PC-3 (cell line): ENCODE measurements around the gene CFLAR. TPM values are rescaled to one million over a fixed set of nuclear protein-coding genes. Genes with fewer than 3 reads are reported as not detected.

Experiments used
- ATAC-seq: fragments of 200-7000 bp; cut with Tn5 transposase; 2 replicates; pipeline ENCODE4 v1.9.1; 2020; ENCODE audit warnings: mild to moderate bottlenecking, moderate library complexity
- BruUV-seq: library from RNA; stranded (reverse); fragments of 400-500 nt; replicated peaks from 2 replicates; lab custom pipeline; 2021; lab: Mats Ljungman, UMichigan
- CTCF ChIA-PET: fragments of 300-600 bp; sonication (Branson Sonifier 250); formaldehyde crosslinking; loops from one replicate; lab custom pipeline; 2022; ENCODE audit warnings: antibody characterized with exemption; lab: Charles Lee
- POLR2A ChIA-PET: fragments of 300-600 bp; sonication (Branson Sonifier 250); formaldehyde crosslinking; loops from one replicate; lab custom pipeline; 2022; ENCODE audit warnings: antibody characterized with exemption; ENCODE audit not compliant: unreplicated experiment; lab: Charles Lee
- DNase-seq: peaks from one replicate; pipeline ENCODE4 v3.0.0-alpha.2; 2015
- H2AFZ ChIP-seq: fragments of 300-600 bp; sonication (generic); 2 replicates; pipeline ENCODE4 v1.6.0; 2016; ENCODE audit warnings: antibody characterized with exemption, low read length
- H3F3A ChIP-seq: fragments of 300-600 bp; sonication (generic); one replicate; pipeline ENCODE4 v1.6.0; 2017; ENCODE audit warnings: antibody characterized with exemption, low read length, control low read depth, mild to moderate bottlenecking; ENCODE audit not compliant: unreplicated experiment
- H3K27ac ChIP-seq: fragments of 300-600 bp; sonication (generic); 2 replicates; pipeline ENCODE4 v1.5.1; 2016; ENCODE audit warnings: mild to moderate bottlenecking, low read length
- H3K27me3 ChIP-seq: fragments of 300-600 bp; sonication (generic); 2 replicates; pipeline ENCODE4 v1.6.1; 2016; ENCODE audit warnings: low read length, mixed read lengths
- H3K36me3 ChIP-seq: fragments of 300-600 bp; sonication (generic); 2 replicates; pipeline ENCODE4 v1.6.1; 2016; ENCODE audit warnings: low read depth, mixed run types, low read length, mixed read lengths
- H3K4me1 ChIP-seq: fragments of 300-600 bp; sonication (generic); 2 replicates; pipeline ENCODE4 v1.5.1; 2016; ENCODE audit warnings: low read length; ENCODE audit not compliant: insufficient read depth
- H3K4me2 ChIP-seq: fragments of 300-600 bp; sonication (generic); 2 replicates; pipeline ENCODE4 v1.6.0; 2016; ENCODE audit warnings: low read length
- H3K4me3 ChIP-seq: fragments of 300-600 bp; sonication (generic); 2 replicates; pipeline ENCODE4 v1.5.1; 2016; ENCODE audit warnings: mild to moderate bottlenecking, low read length, mixed read lengths
- H3K79me2 ChIP-seq: fragments of 300-600 bp; sonication (generic); 2 replicates; pipeline ENCODE4 v1.6.1; 2017; ENCODE audit warnings: low read length, mixed read lengths
- H3K9ac ChIP-seq: fragments of 300-600 bp; sonication (generic); 2 replicates; pipeline ENCODE4 v1.6.0; 2016; ENCODE audit warnings: mild to moderate bottlenecking, low read length
- H3K9me2 ChIP-seq: fragments of 300-600 bp; sonication (generic); replicated peaks from 2 replicates; pipeline ENCODE4 v1.6.1; 2016; ENCODE audit warnings: mixed run types, low read length, mixed read lengths
- H3K9me3 ChIP-seq: fragments of 300-600 bp; sonication (generic); 2 replicates; pipeline ENCODE4 v1.6.1; 2016; ENCODE audit warnings: low read length, mixed read lengths
- H4K20me1 ChIP-seq: fragments of 300-600 bp; sonication (generic); 2 replicates; pipeline ENCODE4 v1.6.1; 2016; ENCODE audit warnings: low read length, mixed read lengths
- EZH2 ChIP-seq: fragments of 300-600 bp; sonication (generic); IDR thresholded peaks from one replicate; pipeline ENCODE4 v1.6.1; 2017; ENCODE audit warnings: antibody characterized with exemption, mild to moderate bottlenecking, low read length; ENCODE audit not compliant: unreplicated experiment
- EZH2phosphoT487 ChIP-seq: fragments of 300-600 bp; sonication (generic); IDR thresholded peaks from 2 replicates; pipeline ENCODE4 v1.6.1; 2018; ENCODE audit warnings: mild to moderate bottlenecking, antibody characterized with exemption, low read length, borderline replicate concordance
- intact Hi-C: fragments of 100-400 bp; cut with micrococcal nuclease; formaldehyde crosslinking; loops from 2 replicates; pipeline ENCODE4 v1.9.0; 2023
- total RNA-seq: library from RNA; depleted of rRNA; stranded (reverse); fragments of >200 nt; gene quantifications from 2 replicates; pipeline ENCODE4 v1.2.3, GENCODE V29; 2014
- TF ChIP-seq, protein P1 (sequence below): fragments of 300-600 bp; sonication (generic); conservative IDR thresholded peaks from 2 replicates; pipeline ENCODE4 v1.5.1; 2017; ENCODE audit warnings: antibody characterized with exemption, low read depth, mild to moderate bottlenecking, low read length

CFLAR gene
- total RNA-seq, 1 experiment from 2014 or later, result 33.5 TPM

DNA sequence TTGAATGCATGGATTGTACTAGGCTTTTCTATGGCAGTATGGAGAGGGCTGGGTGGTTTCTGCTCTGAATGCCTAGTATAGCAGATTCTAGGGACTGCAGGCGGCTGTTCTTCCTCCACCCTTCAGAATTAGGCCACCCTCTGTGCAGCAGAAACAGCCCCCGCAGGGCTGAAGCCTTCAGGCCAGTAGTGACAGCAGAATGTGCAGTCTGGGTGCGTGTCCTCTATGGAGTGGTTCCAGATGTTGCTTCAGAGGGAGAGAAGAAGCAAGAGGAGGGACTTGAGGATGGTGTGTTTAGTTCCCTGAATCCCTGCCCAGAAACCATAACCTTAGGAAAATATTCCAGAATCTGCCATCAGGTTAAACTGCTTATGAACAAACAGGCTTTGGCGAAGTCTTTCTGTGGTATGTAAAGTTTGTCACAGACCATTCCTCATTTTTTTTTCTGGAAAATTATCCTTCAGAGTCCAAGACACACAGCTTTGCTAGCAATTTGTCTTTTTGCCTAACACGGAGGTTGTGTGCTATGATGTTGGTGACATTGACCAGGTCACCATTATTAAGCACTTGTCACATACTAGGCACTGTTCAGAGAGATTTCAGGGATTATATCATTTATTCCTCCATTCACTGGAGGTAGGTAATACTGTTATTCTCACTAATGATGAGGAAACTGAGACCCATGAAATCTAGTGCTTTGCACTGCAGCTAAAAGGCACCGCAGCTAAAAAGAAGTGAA, 88.1 kb downstream of the CFLAR start:
- BruUV-seq, result no TSS peak
- H4K20me1 ChIP-seq, result no peaks in the 10 kb centered on the region
- no peak for DNase-seq
- no peak overlapping the region for H3K4me2 ChIP-seq
- no peaks in the 10 kb centered on the region for H3K9me3 ChIP-seq
- ChIA-PET CTCF (no interaction called here), POLR2A (no interaction called here)
- H3K79me2 ChIP-seq, result no peaks in the 10 kb centered on the region
- H2AFZ ChIP-seq, result no peak overlapping the region
- H3K27ac ChIP-seq, result no peak overlapping the region
- intact Hi-C loops, result no loop called here
- no peak overlapping the region for H3K9ac ChIP-seq
- H3K27me3 ChIP-seq, result no peaks in the 10 kb centered on the region
- H3F3A ChIP-seq, result no peaks in the 10 kb centered on the region
- H3K4me3 ChIP-seq, result no peak overlapping the region
- TF ChIP-seq EZH2phosphoT487 (no peak), EZH2 (no peak)
- TF ChIP-seq, protein P1, sequence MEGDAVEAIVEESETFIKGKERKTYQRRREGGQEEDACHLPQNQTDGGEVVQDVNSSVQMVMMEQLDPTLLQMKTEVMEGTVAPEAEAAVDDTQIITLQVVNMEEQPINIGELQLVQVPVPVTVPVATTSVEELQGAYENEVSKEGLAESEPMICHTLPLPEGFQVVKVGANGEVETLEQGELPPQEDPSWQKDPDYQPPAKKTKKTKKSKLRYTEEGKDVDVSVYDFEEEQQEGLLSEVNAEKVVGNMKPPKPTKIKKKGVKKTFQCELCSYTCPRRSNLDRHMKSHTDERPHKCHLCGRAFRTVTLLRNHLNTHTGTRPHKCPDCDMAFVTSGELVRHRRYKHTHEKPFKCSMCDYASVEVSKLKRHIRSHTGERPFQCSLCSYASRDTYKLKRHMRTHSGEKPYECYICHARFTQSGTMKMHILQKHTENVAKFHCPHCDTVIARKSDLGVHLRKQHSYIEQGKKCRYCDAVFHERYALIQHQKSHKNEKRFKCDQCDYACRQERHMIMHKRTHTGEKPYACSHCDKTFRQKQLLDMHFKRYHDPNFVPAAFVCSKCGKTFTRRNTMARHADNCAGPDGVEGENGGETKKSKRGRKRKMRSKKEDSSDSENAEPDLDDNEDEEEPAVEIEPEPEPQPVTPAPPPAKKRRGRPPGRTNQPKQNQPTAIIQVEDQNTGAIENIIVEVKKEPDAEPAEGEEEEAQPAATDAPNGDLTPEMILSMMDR, result no peak
- H3K36me3 ChIP-seq, result no peaks in the 10 kb centered on the region
- no peaks in the 10 kb centered on the region for H3K9me2 ChIP-seq
- no peaks in the 10 kb centered on the region for H3K4me1 ChIP-seq
- ATAC-seq, result no peak

GRCh38 chr2:201204655-201205514, 88.9 kb downstream of the CFLAR start:
- BruUV-seq, result no TSS peak
- Histone ChIP-seq H3K36me3 (no peaks in the 10 kb centered on the region), H3K27ac (no peak overlapping the region), H3K27me3 (no peaks in the 10 kb centered on the region), H3F3A (no peaks in the 10 kb centered on the region), H2AFZ (no peak overlapping the region), H3K4me1 (no peaks in the 10 kb centered on the region), H3K79me2 (no peaks in the 10 kb centered on the region), H3K4me3 (no peak overlapping the region), H3K9ac (no peak overlapping the region), H3K9me2 (no peaks in the 10 kb centered on the region), H3K9me3 (no peaks in the 10 kb centered on the region), H4K20me1 (no peaks in the 10 kb centered on the region), H3K4me2 (no peak overlapping the region)
- CTCF ChIA-PET, result no interaction called here
- ATAC-seq, result no peak
- POLR2A ChIA-PET, result no interaction called here
- TF ChIP-seq EZH2phosphoT487, result no peak
- TF ChIP-seq EZH2, result no peak
- TF ChIP-seq, protein P1, result no peak
- no peak for DNase-seq
- intact Hi-C loops, result no loop called here

- H3K79me2 ChIP-seq, result no peaks in the 10 kb centered on the region
- BruUV-seq, result no TSS peak
- CTCF ChIA-PET, result no interaction called here
Measured at GRCh38 chr2:201205515-201205849, 89.5 kb downstream of the CFLAR start.

More at GRCh38 chr2:201205515-201205849, 89.5 kb downstream of the CFLAR start:
- Histone ChIP-seq H3K4me3 (no peak overlapping the region), H3K36me3 (no peaks in the 10 kb centered on the region), H3K27ac (no peak overlapping the region), H3K27me3 (no peaks in the 10 kb centered on the region), H3K9ac (no peak overlapping the region), H2AFZ (no peak overlapping the region), H4K20me1 (no peaks in the 10 kb centered on the region), H3K9me3 (no peaks in the 10 kb centered on the region), H3F3A (no peaks in the 10 kb centered on the region), H3K9me2 (no peaks in the 10 kb centered on the region), H3K4me1 (no peaks in the 10 kb centered on the region), H3K4me2 (no peak overlapping the region)
- ATAC-seq, result no peak
- DNase-seq, result no peak
- TF ChIP-seq, protein P1, result no peak
- TF ChIP-seq EZH2phosphoT487 (no peak), EZH2 (no peak)
- intact Hi-C loops, result no loop called here
- POLR2A ChIA-PET, result no interaction called here
